ENCODE measurements around the gene KIAA1671.

KIAA1671 gene

GRCh38 chr22:25149014-25149413 is 196.5 kb downstream of the KIAA1671 start:
- ChIA-PET CTCF (interaction anchor here (0.6 kb wide), 1 partner anchor 39 kb away, joined by 3 read pairs; no protein-coding TSS in a partner anchor), POLR2A (no interaction called here)
- no peaks in the 10 kb centered on the region for H3K9me3 ChIP-seq (ENCODE audit: control extremely low read depth in 1 of 5, control insufficient read depth in 4 of 5, insufficient read depth in 2 of 5, low read depth in 1 of 5, low read length in 4 of 5)
- DNase-seq = no peak
- peaks cover 0 to 4% (median 0%) of the 10 kb centered on the region in 4 experiments for H3K4me1 ChIP-seq (ENCODE audit: control extremely low read depth in 1 of 4, control insufficient read depth in 4 of 4, insufficient read depth in 4 of 4, low read length in 3 of 4)
- no peaks in the 10 kb centered on the region for H3K36me3 ChIP-seq (ENCODE audit: control insufficient read depth in 4 of 4, insufficient read depth in 4 of 4, low read length in 3 of 4)
- no peak overlapping the region for H3K4me3 ChIP-seq (ENCODE audit: control insufficient read depth in 1 of 7, extremely low read depth in 1 of 7, insufficient read depth in 4 of 7, low read depth in 2 of 7, low read length in 6 of 7)
- WGBS (ENCODE audit: insufficient coverage) = 100% methylated on average over 3 of the region's 6 CpGs
- no peak overlapping the region for H3K27ac ChIP-seq (ENCODE audit: insufficient read depth in 1 of 2, low read depth in 1 of 2, low read length in 2 of 2, poor library complexity in 1 of 2, severe bottlenecking in 2 of 2)
- peaks cover 0 to 2% (median 0%) of the 10 kb centered on the region in 5 experiments for H3K27me3 ChIP-seq (replicated peaks in 2 of 5; ENCODE audit: control insufficient read depth in 4 of 5, insufficient read depth in 5 of 5, low read length in 4 of 5)

DNA sequence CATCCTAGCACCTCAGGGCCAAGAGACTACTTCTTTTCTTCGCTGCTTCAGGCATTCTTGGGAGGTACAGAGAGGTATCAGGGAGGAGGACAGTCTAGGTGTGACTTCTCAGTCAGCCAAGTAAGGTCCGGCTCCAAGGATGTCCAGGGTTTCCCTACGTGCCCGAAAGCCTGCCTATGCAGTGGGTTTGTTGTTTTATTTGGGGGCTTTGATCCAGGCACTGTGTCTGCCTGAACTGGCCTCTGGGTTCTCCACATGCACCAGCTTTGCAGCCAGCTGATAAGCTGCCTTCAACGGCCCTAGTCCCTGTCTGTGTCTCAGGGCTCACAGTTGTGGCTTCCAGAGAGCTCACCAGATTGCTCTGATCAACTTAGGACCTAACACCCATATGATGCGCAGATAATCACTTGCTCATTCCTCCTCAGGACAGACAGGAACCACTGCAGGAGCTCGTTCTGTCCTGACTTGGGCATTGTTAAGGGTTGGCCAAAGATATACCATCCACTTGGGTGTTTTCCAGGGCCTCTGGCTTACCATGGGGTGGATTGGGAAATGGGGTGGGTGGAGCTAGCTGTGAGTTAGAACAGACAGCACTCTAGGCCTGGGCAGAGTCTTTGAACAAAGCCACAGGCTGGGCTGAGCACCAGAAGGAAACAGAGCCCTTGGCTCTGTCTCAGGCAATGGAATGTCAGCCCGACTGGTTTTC is 201.6 kb downstream of the KIAA1671 start:
- Histone ChIP-seq H3K36me3 (ENCODE audit: control insufficient read depth in 4 of 4, insufficient read depth in 4 of 4, low read length in 3 of 4) (no peaks in the 10 kb centered on the region), H3K27me3 (replicated peaks in 2 of 5; ENCODE audit: control insufficient read depth in 4 of 5, insufficient read depth in 5 of 5, low read length in 4 of 5) (no peaks in the 10 kb centered on the region), H3K9me3 (ENCODE audit: control extremely low read depth in 1 of 5, control insufficient read depth in 4 of 5, insufficient read depth in 2 of 5, low read depth in 1 of 5, low read length in 4 of 5) (no peaks in the 10 kb centered on the region), H3K4me1 (ENCODE audit: control extremely low read depth in 1 of 4, control insufficient read depth in 4 of 4, insufficient read depth in 4 of 4, low read length in 3 of 4) (no peaks in the 10 kb centered on the region), H3K27ac (ENCODE audit: insufficient read depth in 1 of 2, low read depth in 1 of 2, low read length in 2 of 2, poor library complexity in 1 of 2, severe bottlenecking in 2 of 2) (no peak overlapping the region), H3K4me3 (ENCODE audit: control insufficient read depth in 1 of 7, extremely low read depth in 1 of 7, insufficient read depth in 4 of 7, low read depth in 2 of 7, low read length in 6 of 7) (no peak overlapping the region)
- WGBS (ENCODE audit: insufficient coverage) = 89% methylated on average over 5 of the region's 8 CpGs
- peak in 1 of 3 donors; percentile 15 for DNase-seq
- ChIA-PET CTCF (no interaction called here), POLR2A (no interaction called here)

DNA sequence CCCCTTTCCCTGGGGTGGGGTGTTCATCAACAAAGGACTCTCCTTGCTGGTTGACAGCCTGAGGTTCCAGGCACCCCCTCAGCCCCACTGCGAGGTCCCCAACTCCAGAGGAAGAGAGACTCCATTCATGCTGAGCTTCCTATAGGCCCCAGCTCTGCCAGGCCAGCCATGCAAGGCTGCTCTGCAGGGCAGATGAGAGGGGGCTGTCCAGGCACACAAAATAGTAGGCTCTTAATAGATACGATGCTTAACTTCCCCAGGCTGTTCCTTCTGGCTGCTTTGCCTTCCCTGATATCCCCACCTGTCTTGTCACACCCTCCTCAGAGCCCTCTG is 202.1 kb downstream of the KIAA1671 start:
- H3K4me3 ChIP-seq (ENCODE audit: control insufficient read depth in 1 of 7, extremely low read depth in 1 of 7, insufficient read depth in 4 of 7, low read depth in 2 of 7, low read length in 6 of 7) = no peak overlapping the region
- no peaks in the 10 kb centered on the region for H3K36me3 ChIP-seq (ENCODE audit: control insufficient read depth in 4 of 4, insufficient read depth in 4 of 4, low read length in 3 of 4)
- H3K27me3 ChIP-seq (replicated peaks in 2 of 5; ENCODE audit: control insufficient read depth in 4 of 5, insufficient read depth in 5 of 5, low read length in 4 of 5) = no peaks in the 10 kb centered on the region
- H3K4me1 ChIP-seq (ENCODE audit: control extremely low read depth in 1 of 4, control insufficient read depth in 4 of 4, insufficient read depth in 4 of 4, low read length in 3 of 4) = no peaks in the 10 kb centered on the region
- DNase-seq = no peak
- CTCF ChIA-PET = no interaction called here
- H3K27ac ChIP-seq (ENCODE audit: insufficient read depth in 1 of 2, low read depth in 1 of 2, low read length in 2 of 2, poor library complexity in 1 of 2, severe bottlenecking in 2 of 2) = no peak overlapping the region
- no peaks in the 10 kb centered on the region for H3K9me3 ChIP-seq (ENCODE audit: control extremely low read depth in 1 of 5, control insufficient read depth in 4 of 5, insufficient read depth in 2 of 5, low read depth in 1 of 5, low read length in 4 of 5)
- POLR2A ChIA-PET = no interaction called here
- WGBS (ENCODE audit: insufficient coverage) = 100% methylated on average over 1 of the region's 2 CpGs

- POLR2A ChIA-PET = no interaction called here
- 100% methylated on average over 1 of the region's 4 CpGs for WGBS (ENCODE audit: insufficient coverage)
- no peaks in the 10 kb centered on the region for H3K4me1 ChIP-seq (ENCODE audit: control extremely low read depth in 1 of 4, control insufficient read depth in 4 of 4, insufficient read depth in 4 of 4, low read length in 3 of 4)
These were observed 204.2 kb downstream of the KIAA1671 start for GRCh38 chr22:25156736-25157135.

DNA sequence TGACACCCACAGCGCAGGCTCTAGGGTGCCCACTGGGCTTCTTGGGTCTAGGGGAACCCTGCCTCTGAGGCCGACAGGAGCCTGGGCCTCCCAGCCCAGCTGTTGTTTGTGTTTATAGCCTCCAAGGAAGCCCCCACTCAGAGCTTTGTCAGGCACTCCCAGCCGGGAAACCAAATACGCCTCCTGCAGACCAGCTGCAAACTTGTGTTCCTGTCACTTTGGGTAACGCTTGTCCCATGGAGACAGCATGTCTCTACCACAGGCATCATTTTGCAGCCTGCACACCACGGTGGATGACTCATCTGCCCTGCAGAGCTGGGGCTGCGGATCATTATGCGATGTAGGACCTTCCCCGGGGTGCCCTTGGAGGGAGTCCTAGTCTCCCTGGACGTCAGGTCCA is 206.5 kb downstream of the KIAA1671 start:
- 89% methylated on average over 9 of the region's 10 CpGs for WGBS (ENCODE audit: insufficient coverage)

More at GRCh38 chr22:25156736-25157135, 204.2 kb downstream of the KIAA1671 start:
- H3K9me3 ChIP-seq (ENCODE audit: control extremely low read depth in 1 of 5, control insufficient read depth in 4 of 5, insufficient read depth in 2 of 5, low read depth in 1 of 5, low read length in 4 of 5) = no peaks in the 10 kb centered on the region
- H3K27me3 ChIP-seq (replicated peaks in 2 of 5; ENCODE audit: control insufficient read depth in 4 of 5, insufficient read depth in 5 of 5, low read length in 4 of 5) = no peaks in the 10 kb centered on the region
- CTCF ChIA-PET = no interaction called here
- no peaks in the 10 kb centered on the region for H3K36me3 ChIP-seq (ENCODE audit: control insufficient read depth in 4 of 4, insufficient read depth in 4 of 4, low read length in 3 of 4)
- no peak overlapping the region for H3K4me3 ChIP-seq (ENCODE audit: control insufficient read depth in 1 of 7, extremely low read depth in 1 of 7, insufficient read depth in 4 of 7, low read depth in 2 of 7, low read length in 6 of 7)
- no peak for DNase-seq
- no peak overlapping the region for H3K27ac ChIP-seq (ENCODE audit: insufficient read depth in 1 of 2, low read depth in 1 of 2, low read length in 2 of 2, poor library complexity in 1 of 2, severe bottlenecking in 2 of 2)

DNA sequence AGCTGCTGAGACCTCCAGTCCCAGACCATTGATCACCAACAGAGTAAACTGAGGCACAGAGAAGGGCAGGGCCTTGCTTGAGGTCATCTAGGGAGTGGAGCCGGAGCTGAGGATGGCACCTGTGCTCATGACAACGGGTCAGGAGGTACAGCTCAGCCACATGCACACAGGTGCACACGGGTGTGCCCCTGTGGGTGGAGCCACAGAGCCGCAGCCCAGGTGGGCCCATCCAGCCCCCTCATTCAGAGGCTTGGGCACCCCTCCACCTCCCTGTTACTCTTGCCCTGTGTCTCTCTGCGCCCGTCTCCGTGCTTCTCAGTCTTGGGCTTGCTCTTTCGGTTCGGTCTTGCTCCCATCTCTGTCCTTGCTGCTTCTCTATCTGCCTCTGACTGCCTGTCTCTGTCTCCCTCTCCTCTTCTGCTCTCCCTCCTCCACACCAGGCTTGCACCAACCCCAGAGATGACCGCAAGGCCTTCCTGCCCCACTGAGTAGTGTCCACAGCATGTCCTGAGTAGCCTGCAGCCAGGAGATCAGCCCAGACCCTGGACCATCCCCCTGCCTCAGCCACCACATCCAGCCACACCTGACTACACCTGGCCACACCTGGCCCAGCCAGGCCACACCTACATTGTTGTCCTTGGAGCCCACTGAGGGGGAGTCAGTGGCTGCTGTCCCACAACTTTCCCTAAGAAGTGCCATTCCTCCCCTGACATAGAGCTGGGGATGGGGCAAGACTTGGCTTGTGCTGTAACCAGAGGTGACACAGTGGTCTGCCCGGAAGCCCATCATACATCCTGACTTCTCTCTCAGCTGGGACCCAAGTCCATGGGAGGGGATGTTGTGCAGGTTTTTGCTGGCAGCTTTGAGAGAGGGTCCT is 207.8 kb downstream of the KIAA1671 start:
- WGBS (ENCODE audit: insufficient coverage) = 95% methylated on average over 11 of the region's 11 CpGs
- Histone ChIP-seq H3K9me3 (ENCODE audit: control extremely low read depth in 1 of 5, control insufficient read depth in 4 of 5, insufficient read depth in 2 of 5, low read depth in 1 of 5, low read length in 4 of 5) (no peaks in the 10 kb centered on the region), H3K27me3 (replicated peaks in 2 of 5; ENCODE audit: control insufficient read depth in 4 of 5, insufficient read depth in 5 of 5, low read length in 4 of 5) (no peaks in the 10 kb centered on the region), H3K27ac (ENCODE audit: insufficient read depth in 1 of 2, low read depth in 1 of 2, low read length in 2 of 2, poor library complexity in 1 of 2, severe bottlenecking in 2 of 2) (no peak overlapping the region), H3K4me3 (ENCODE audit: control insufficient read depth in 1 of 7, extremely low read depth in 1 of 7, insufficient read depth in 4 of 7, low read depth in 2 of 7, low read length in 6 of 7) (no peak overlapping the region), H3K36me3 (ENCODE audit: control insufficient read depth in 4 of 4, insufficient read depth in 4 of 4, low read length in 3 of 4) (no peaks in the 10 kb centered on the region), H3K4me1 (ENCODE audit: control extremely low read depth in 1 of 4, control insufficient read depth in 4 of 4, insufficient read depth in 4 of 4, low read length in 3 of 4) (no peaks in the 10 kb centered on the region)
- ChIA-PET POLR2A (no interaction called here), CTCF (no interaction called here)
- DNase-seq = no peak

More for the DNA sequence above, 206.5 kb downstream of the KIAA1671 start:
- Histone ChIP-seq H3K4me1 (ENCODE audit: control extremely low read depth in 1 of 4, control insufficient read depth in 4 of 4, insufficient read depth in 4 of 4, low read length in 3 of 4) (no peaks in the 10 kb centered on the region), H3K27me3 (replicated peaks in 2 of 5; ENCODE audit: control insufficient read depth in 4 of 5, insufficient read depth in 5 of 5, low read length in 4 of 5) (no peaks in the 10 kb centered on the region), H3K9me3 (ENCODE audit: control extremely low read depth in 1 of 5, control insufficient read depth in 4 of 5, insufficient read depth in 2 of 5, low read depth in 1 of 5, low read length in 4 of 5) (no peaks in the 10 kb centered on the region), H3K27ac (ENCODE audit: insufficient read depth in 1 of 2, low read depth in 1 of 2, low read length in 2 of 2, poor library complexity in 1 of 2, severe bottlenecking in 2 of 2) (no peak overlapping the region), H3K4me3 (ENCODE audit: control insufficient read depth in 1 of 7, extremely low read depth in 1 of 7, insufficient read depth in 4 of 7, low read depth in 2 of 7, low read length in 6 of 7) (no peak overlapping the region), H3K36me3 (ENCODE audit: control insufficient read depth in 4 of 4, insufficient read depth in 4 of 4, low read length in 3 of 4) (no peaks in the 10 kb centered on the region)
- DNase-seq = no peak
- ChIA-PET CTCF (no interaction called here), POLR2A (no interaction called here)

All from common myeloid progenitor, CD34-positive (primary cell).